ENCODE data around the gene HIP1R. TPM values are rescaled to one million over a fixed set of nuclear protein-coding genes. Genes with fewer than 3 reads are reported as not detected.

HIP1R gene
- total and polyA plus RNA-seq, 2 of the 4 experiments (the other 2 are of a cell fraction): 13.8 to 18.5 TPM

DNA sequence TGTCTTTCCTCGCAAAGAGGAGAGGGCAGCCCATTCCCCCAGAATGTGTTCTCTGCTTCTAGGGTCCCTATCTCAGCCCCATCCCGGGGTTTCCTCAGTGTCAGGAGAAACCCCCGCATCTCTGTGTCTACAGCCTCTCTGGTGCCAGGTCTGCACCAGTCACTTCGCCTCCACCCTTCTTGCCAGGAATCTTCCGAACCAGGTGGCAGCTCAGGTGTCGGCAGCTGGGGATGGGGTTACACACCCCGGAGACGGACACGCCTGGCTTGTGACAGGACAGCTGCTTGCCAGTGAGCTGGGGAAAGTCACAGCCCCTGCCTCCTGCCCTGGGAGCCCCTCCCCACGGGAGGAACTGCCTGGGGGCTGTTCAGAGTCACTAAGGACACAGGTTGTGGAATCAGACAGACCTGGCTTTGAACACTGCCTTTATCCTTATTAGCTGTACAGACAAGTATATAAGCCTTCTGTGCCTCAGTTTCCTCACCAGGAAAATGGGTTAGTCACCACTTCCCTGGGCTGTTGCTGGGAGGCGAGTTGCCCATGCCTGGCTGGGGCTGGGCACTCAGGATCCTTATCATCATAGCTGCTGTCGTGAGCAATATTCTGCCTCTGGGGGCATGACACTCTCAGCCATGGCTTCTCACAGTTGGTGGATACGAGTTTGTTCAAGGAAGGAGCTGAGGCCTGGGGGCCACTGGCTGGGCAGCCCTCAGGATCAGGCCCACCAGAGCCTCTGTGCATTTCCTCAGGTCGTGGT is 10.8 kb downstream of the HIP1R start:
- Histone ChIP-seq H3K79me1 (ENCODE audit: low read depth in 1 of 2, low read length in 2 of 2) (peaks cover 0 to 14% of the 10 kb centered on the region in 2 experiments), H3K4ac (ENCODE audit: low read depth, low read length) (no peak overlapping the region), H3K9me1 (ENCODE audit: insufficient read depth, low read length) (peaks cover 14% of the 10 kb centered on the region), H3K56ac (ENCODE audit: extremely low read depth, insufficient read depth, low read length) (no peak overlapping the region), H4K20me1 (ENCODE audit: insufficient read depth, low read length) (peaks cover 10% of the 10 kb centered on the region; the same call in 1 of the 2 replicates), H3K18ac (ENCODE audit: low read depth, low read length) (no peak overlapping the region), H4K5ac (ENCODE audit: low read depth, low read length) (no peak overlapping the region), H2AK5ac (ENCODE audit: low read depth, low read length) (no peak overlapping the region), H3K9me3 (ENCODE audit: control insufficient read depth, insufficient read depth, low read length) (no peaks in the 10 kb centered on the region), H3K14ac (replicated peaks; ENCODE audit: low read depth, low read length) (no peak overlapping the region), H2BK15ac (ENCODE audit: low read depth, low read length) (no peak overlapping the region), H3K4me2 (ENCODE audit: low read depth, low read length) (no peak overlapping the region), H3K4me1 (ENCODE audit: control insufficient read depth, insufficient read depth, low read length) (peaks cover 14% of the 10 kb centered on the region), H2BK120ac (ENCODE audit: low read depth, low read length) (no peak overlapping the region), H3K4me3 (ENCODE audit: insufficient read depth, low read depth, low read length) (no peak overlapping the region), H2AK9ac (replicated peaks; ENCODE audit: low read depth, low read length, poor library complexity) (peak overlapping the region; percentile 42), H3K36me3 (ENCODE audit: control insufficient read depth, insufficient read depth, low read length) (no peaks in the 10 kb centered on the region), H2BK20ac (ENCODE audit: low read depth, low read length) (no peak overlapping the region), H2AFZ (replicated peaks; ENCODE audit: low read length, poor library complexity) (no peak overlapping the region), H2BK5ac (ENCODE audit: low read depth, low read length, poor library complexity, severe bottlenecking) (no peak overlapping the region), H4K91ac (ENCODE audit: insufficient read depth, low read depth, low read length) (no peak overlapping the region), H4K8ac (ENCODE audit: low read depth in 2 of 2, low read length in 2 of 2) (no peak overlapping the region), H3K9ac (ENCODE audit: low read depth, low read length) (no peak overlapping the region), H3K27me3 (ENCODE audit: control insufficient read depth, insufficient read depth, low read length) (no peaks in the 10 kb centered on the region), H3K23ac (ENCODE audit: low read depth, low read length) (no peak overlapping the region), H3K27ac (ENCODE audit: insufficient read depth, low read length) (no peak overlapping the region)
- in situ Hi-C loops (cut with MboI; ENCODE audit: low sequenced_read_pairs) (no loop called here), intact Hi-C loops (cut with micrococcal nuclease) (no loop called here), dilution Hi-C loops (cut with HindIII; ENCODE audit: low sequenced_read_pairs, unreplicated experiment) (no loop called here)
- WGBS, 2 experiments (ENCODE audit: extremely low coverage in 2 of 2, insufficient read length in 1 of 2): 84% methylated on average over 4 of the region's 14 CpGs; no CpG with 5 or more reads in 1 of the 2 experiments
- CTCF ChIA-PET: no interaction called here
- BruUV-seq (replicated peaks): no TSS peak
- no peak for DNase-seq
- TF ChIP-seq RAD21 (IDR thresholded peaks at IDR 0.05; ENCODE audit: low read length) (no peak), BHLHE40 (IDR thresholded peaks at IDR 0.05; ENCODE audit: low read depth, low read length) (no peak), MAZ (IDR thresholded peaks at IDR 0.05; ENCODE audit: borderline replicate concordance, low read depth, low read length) (no peak), NFE2L2 (IDR thresholded peaks at IDR 0.05; ENCODE audit: low read depth, low read length) (no peak)
- TF ChIP-seq, protein P1, sequence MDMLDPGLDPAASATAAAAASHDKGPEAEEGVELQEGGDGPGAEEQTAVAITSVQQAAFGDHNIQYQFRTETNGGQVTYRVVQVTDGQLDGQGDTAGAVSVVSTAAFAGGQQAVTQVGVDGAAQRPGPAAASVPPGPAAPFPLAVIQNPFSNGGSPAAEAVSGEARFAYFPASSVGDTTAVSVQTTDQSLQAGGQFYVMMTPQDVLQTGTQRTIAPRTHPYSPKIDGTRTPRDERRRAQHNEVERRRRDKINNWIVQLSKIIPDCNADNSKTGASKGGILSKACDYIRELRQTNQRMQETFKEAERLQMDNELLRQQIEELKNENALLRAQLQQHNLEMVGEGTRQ (IDR thresholded peaks at IDR 0.05; ENCODE audit: low read depth, low read length): no peak
- TF ChIP-seq, protein P2, sequence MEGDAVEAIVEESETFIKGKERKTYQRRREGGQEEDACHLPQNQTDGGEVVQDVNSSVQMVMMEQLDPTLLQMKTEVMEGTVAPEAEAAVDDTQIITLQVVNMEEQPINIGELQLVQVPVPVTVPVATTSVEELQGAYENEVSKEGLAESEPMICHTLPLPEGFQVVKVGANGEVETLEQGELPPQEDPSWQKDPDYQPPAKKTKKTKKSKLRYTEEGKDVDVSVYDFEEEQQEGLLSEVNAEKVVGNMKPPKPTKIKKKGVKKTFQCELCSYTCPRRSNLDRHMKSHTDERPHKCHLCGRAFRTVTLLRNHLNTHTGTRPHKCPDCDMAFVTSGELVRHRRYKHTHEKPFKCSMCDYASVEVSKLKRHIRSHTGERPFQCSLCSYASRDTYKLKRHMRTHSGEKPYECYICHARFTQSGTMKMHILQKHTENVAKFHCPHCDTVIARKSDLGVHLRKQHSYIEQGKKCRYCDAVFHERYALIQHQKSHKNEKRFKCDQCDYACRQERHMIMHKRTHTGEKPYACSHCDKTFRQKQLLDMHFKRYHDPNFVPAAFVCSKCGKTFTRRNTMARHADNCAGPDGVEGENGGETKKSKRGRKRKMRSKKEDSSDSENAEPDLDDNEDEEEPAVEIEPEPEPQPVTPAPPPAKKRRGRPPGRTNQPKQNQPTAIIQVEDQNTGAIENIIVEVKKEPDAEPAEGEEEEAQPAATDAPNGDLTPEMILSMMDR (conservative IDR thresholded peaks at IDR 0.05; ENCODE audit: low read depth, low read length): no peak
- no peak for ATAC-seq (ENCODE audit: low read depth)
- POLR2A ChIA-PET (ENCODE audit: unreplicated experiment): no interaction called here

Measured in IMR-90 (cell line).